Right lobe of liver (tissue), 6 donors: Measurements from ENCODE around the gene EPHA8. TPM values are rescaled to one million over a fixed set of nuclear protein-coding genes. Genes with fewer than 3 reads are reported as not detected.

ENCODE experiments used
- ATAC-seq, 4 donors: fragments of 200-7000 bp; cut with Tn5 transposase; one replicate each; pipeline ENCODE4 v1.9.1; 2020; ENCODE audit warnings: mild to moderate bottlenecking in 4 of 4, moderate library complexity in 4 of 4
- DNase-seq, 3 donors: peaks; one replicate each; pipeline ENCODE4 v3.0.0-alpha.2; 2020
- H3K27ac ChIP-seq, 3 donors: fragments of 200-600 bp; one replicate each; pipeline ENCODE4 v1.8.0; 2022
- H3K27me3 ChIP-seq, 2 donors: fragments of 200-600 bp; one replicate each; pipeline ENCODE4 v1.8.0; 2022
- H3K36me3 ChIP-seq, 4 donors: fragments of 200-600 bp; sonication (generic) in 1 of 4; one replicate each; pipeline versions ENCODE4 v1.5.1 to v1.8.0; 2017 to 2022; ENCODE audit warnings: control low read depth in 1 of 4
- H3K4me1 ChIP-seq, 4 donors: fragments of 200-600 bp; sonication (generic) in 1 of 4; one replicate each; pipeline versions ENCODE4 v1.5.1 to v1.8.0; 2017 to 2022; ENCODE audit warnings: control low read depth in 1 of 4
- H3K4me3 ChIP-seq, 3 donors: fragments of 200-600 bp; one replicate each; pipeline ENCODE4 v1.8.0; 2022
- H3K9me3 ChIP-seq, 4 donors: fragments of 200-600 bp; sonication (generic) in 1 of 4; one replicate each; pipeline versions ENCODE4 v1.5.1 to v1.8.0; 2017 to 2022; ENCODE audit warnings: control low read depth in 1 of 4
- POLR2A ChIP-seq: fragments of 450-650 bp; IDR thresholded peaks from one replicate; pipeline ENCODE4 v1.6.1; 2017; ENCODE audit warnings: antibody characterized with exemption, mild to moderate bottlenecking
- WGBS: methylation state at CpG from one replicate; pipeline ENCODE4 v1.1.6; 2018; ENCODE audit warnings: low coverage, low lambda C conversion rate; ENCODE audit not compliant: insufficient coverage; ENCODE audit errors: missing lambda C conversion rate; 5-methylcytosine and 5-hydroxymethylcytosine counted together
- intact Hi-C, 2 donors: fragments of 100-400 bp; cut with DNase I; formaldehyde crosslinking; loops; one replicate each; pipeline versions ENCODE4 v1.11.2 to v1.14.1; 2022
- total RNA-seq, 6 experiments: library from RNA; depleted of rRNA in 2 of 6; stranded (reverse); fragments of >200 nt in 2 of 6; fragmentation: NEBNext Ultra II Directional in 3 of 6; extraction: Animal tissue kit (Norgen Biotek cat#: 25700) in 3 of 6; gene quantifications; one replicate each; pipeline versions ENCODE4 v1.1.0 to v1.2.4, GENCODE V29; 2016 to 2023
- TF ChIP-seq, protein P1 (sequence below), 4 donors: fragments of 200-600 bp in 3 of 4; fragments of 450-650 bp in 1 of 4; IDR thresholded peaks; one replicate each; pipeline versions ENCODE4 v1.5.1 to v1.8.0; 2016 to 2022; ENCODE audit warnings: antibody characterized with exemption in 4 of 4, mild to moderate bottlenecking in 2 of 4
- donor health status: DM: no; HTN: yes; CAD: no.
- donor health status: DM: no; HTN: no; CAD: no.
- donor health status: DM: no; HTN: no; CAD: no.
- donor health status: DM: no; HTN: yes; CAD: no.
- donor health status: DM: no; HTN: yes; CAD: no.

The EPHA8 gene
- total RNA-seq, 6 experiments from 2014 or later = not detected

DNA sequence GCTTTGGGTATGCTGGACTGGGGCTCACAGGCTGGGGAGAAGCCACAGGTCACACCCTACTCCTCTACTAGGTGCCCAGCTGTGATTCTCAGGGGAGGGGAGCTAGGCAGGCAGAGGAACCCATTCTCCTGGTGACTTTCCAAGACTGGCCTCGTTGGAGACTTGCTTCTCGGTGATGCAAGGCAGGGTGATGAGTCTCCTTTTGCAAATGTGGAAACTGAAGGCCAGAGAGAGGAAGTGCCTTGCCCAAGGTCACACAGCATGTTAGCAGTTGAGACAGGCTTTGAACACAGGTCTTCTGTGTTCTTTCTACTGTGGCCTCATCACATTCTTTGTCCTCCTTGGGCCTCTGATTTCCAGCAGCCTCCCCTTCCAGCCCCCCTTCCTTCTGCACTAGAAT, 52.6 kb downstream of the EPHA8 start:
- ATAC-seq = no peak
- no peaks in the 10 kb centered on the region for H3K36me3 ChIP-seq
- DNase-seq = no peak
- no peaks in the 10 kb centered on the region for H3K9me3 ChIP-seq
- no peak overlapping the region for H3K4me3 ChIP-seq
- H3K27ac ChIP-seq = no peak overlapping the region
- no peaks in the 10 kb centered on the region for H3K27me3 ChIP-seq
- WGBS = 55% methylated on average over 2 of the region's 2 CpGs
- intact Hi-C loops = loop anchor here in 1 of 2 donors (10.0 kb wide), 1 partner anchor 61 kb away; no protein-coding TSS in a partner anchor
- no peak for TF ChIP-seq POLR2A
- TF ChIP-seq, protein P1, sequence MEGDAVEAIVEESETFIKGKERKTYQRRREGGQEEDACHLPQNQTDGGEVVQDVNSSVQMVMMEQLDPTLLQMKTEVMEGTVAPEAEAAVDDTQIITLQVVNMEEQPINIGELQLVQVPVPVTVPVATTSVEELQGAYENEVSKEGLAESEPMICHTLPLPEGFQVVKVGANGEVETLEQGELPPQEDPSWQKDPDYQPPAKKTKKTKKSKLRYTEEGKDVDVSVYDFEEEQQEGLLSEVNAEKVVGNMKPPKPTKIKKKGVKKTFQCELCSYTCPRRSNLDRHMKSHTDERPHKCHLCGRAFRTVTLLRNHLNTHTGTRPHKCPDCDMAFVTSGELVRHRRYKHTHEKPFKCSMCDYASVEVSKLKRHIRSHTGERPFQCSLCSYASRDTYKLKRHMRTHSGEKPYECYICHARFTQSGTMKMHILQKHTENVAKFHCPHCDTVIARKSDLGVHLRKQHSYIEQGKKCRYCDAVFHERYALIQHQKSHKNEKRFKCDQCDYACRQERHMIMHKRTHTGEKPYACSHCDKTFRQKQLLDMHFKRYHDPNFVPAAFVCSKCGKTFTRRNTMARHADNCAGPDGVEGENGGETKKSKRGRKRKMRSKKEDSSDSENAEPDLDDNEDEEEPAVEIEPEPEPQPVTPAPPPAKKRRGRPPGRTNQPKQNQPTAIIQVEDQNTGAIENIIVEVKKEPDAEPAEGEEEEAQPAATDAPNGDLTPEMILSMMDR (IDR thresholded peaks at IDR 0.05) = no peak
- H3K4me1 ChIP-seq = no peaks in the 10 kb centered on the region

DNA sequence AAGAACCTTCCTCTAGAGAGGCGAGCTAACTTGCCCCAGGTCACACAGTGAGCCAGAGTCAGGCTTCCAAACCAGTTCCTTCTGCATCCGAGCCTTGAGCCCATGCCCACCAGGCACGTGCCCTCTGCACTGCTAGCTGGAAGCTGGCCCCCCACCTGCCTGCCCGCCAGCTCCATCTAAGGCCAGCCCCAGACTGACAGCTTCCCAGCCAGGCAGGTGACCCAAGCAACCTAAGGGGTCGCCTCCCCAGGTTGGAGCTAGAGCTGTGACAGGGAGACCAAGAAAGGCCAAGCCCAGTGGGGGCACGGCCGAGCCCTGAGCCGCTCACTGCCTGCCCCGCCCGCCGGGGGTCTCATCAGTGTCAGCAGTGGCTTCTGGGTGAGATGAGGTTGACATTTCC, 53.3 kb downstream of the EPHA8 start:
- ATAC-seq = no peak
- intact Hi-C loops = loop anchor here in 1 of 2 donors (10.0 kb wide), 1 partner anchor 62 kb away; no protein-coding TSS in a partner anchor
- Histone ChIP-seq H3K27me3 (no peaks in the 10 kb centered on the region), H3K4me1 (no peaks in the 10 kb centered on the region), H3K9me3 (no peaks in the 10 kb centered on the region), H3K27ac (no peak overlapping the region), H3K36me3 (no peaks in the 10 kb centered on the region), H3K4me3 (no peak overlapping the region)
- DNase-seq = no peak
- WGBS = 12% methylated on average over 7 of the region's 11 CpGs
- no peak for TF ChIP-seq POLR2A
- TF ChIP-seq, protein P1 (IDR thresholded peaks at IDR 0.05) = no peak

DNA sequence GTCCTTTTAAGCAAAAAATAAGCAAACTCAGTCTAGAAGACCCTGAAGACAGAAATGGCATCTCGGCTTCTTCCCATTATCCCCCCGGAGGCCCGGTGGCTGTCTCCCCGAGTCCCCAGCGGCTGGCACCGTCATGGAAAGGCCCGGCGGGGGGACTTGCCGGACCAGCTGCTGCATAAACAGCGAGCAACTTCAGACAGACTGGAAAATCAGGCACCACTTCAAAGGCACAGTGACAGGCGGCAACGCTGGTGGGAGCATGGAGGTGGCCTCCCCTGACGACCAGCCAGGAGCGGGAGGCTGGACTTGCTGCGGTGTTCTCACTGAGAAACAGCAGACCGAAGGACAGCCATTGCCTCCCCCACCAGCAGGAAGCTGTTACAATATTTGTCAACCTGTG, 54.8 kb downstream of the EPHA8 start:
- H3K27me3 ChIP-seq = no peaks in the 10 kb centered on the region
- no peak overlapping the region for H3K4me3 ChIP-seq
- no peak for ATAC-seq
- H3K9me3 ChIP-seq = no peaks in the 10 kb centered on the region
- no peaks in the 10 kb centered on the region for H3K36me3 ChIP-seq
- 25% methylated on average over 10 of the region's 16 CpGs for WGBS
- intact Hi-C loops = loop anchor here in 1 of 2 donors (10.0 kb wide), 1 partner anchor 63 kb away; no protein-coding TSS in a partner anchor
- TF ChIP-seq, protein P1 (IDR thresholded peaks at IDR 0.05) = no peak
- TF ChIP-seq POLR2A = no peak
- H3K4me1 ChIP-seq = no peaks in the 10 kb centered on the region
- no peak for DNase-seq
- H3K27ac ChIP-seq = no peak overlapping the region

DNA sequence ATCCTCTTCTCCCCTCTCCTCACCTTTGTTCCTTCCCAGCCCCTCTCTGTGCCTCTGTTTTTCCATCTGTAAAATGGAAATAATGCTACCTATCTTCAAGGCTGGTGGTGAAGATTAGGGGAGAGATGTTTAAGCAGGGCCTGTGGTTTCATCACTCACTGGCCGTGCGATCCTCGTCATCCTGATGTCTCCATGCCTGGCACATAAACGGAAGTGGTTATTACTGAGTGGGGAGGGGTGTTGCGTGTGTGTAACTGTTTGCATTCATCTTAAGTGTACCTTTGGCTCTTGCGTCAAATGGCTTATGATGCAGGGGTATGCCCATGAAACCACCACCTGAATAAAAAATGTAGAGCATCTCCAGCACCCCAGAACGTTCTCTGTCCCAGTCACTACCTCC, 56.0 kb downstream of the EPHA8 start:
- Histone ChIP-seq H3K4me3 (no peak overlapping the region), H3K4me1 (no peaks in the 10 kb centered on the region), H3K36me3 (no peaks in the 10 kb centered on the region), H3K27me3 (no peaks in the 10 kb centered on the region), H3K27ac (no peak overlapping the region), H3K9me3 (no peaks in the 10 kb centered on the region)
- ATAC-seq = no peak
- no peak for TF ChIP-seq POLR2A
- TF ChIP-seq, protein P1 (IDR thresholded peaks at IDR 0.05) = no peak
- no peak for DNase-seq
- WGBS = 46% methylated on average over 7 of the region's 7 CpGs
- intact Hi-C loops = loop anchor here in 1 of 2 donors (10.0 kb wide), 1 partner anchor 64 kb away; no protein-coding TSS in a partner anchor
